GM18951 (cell line): Measurements from ENCODE around the gene GREM2.

ENCODE experiments used
- POLR2A ChIP-seq: IDR thresholded peaks from 4 replicates; pipeline ENCODE4 v1.6.1; 2011; ENCODE audit warnings: mild to moderate bottlenecking; ENCODE audit not compliant: insufficient read length, insufficient read depth; ENCODE audit errors: extremely low read depth
- in situ Hi-C: fragments of 300-500 bp; cut with MboI; formaldehyde crosslinking; loops from one replicate; pipeline ENCODE4 v1.12.0; 2022; ENCODE audit warnings: low sequenced_read_pairs, mixed read lengths, inconsistent platforms; ENCODE audit not compliant: unreplicated experiment

Gene GREM2

DNA sequence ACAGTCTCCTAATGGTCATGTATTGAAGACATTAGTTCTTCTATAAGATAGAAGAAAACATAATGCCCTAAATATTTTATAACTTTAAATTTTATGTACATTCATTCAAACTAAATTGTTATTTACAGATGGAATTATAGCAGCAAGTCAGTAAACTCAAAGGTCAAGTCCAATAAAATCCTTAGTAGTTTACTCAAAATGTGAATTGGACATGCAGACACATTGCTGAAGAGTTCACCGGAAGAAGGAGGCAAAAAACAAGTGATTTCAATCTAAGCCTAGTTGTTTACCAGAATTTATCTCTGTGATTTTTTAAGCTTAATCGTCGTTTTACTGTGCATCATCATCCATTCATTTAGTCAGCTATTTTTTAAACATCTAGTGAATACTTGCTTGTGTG, 149.7 kb downstream of the GREM2 start:
- in situ Hi-C loops, result no loop called here
- TF ChIP-seq POLR2A, result no peak

GRCh38 chr1:240457203-240457602, 154.8 kb downstream of the GREM2 start:
- TF ChIP-seq POLR2A, result no peak

GRCh38 chr1:240455228-240455821, 156.6 kb downstream of the GREM2 start:
- no peak for TF ChIP-seq POLR2A
- in situ Hi-C loops, result no loop called here

More at GRCh38 chr1:240457203-240457602, 154.8 kb downstream of the GREM2 start:
- in situ Hi-C loops, result no loop called here

GRCh38 chr1:240445369-240445768, 166.6 kb downstream of the GREM2 start:
- no peak for TF ChIP-seq POLR2A
- in situ Hi-C loops, result no loop called here

DNA sequence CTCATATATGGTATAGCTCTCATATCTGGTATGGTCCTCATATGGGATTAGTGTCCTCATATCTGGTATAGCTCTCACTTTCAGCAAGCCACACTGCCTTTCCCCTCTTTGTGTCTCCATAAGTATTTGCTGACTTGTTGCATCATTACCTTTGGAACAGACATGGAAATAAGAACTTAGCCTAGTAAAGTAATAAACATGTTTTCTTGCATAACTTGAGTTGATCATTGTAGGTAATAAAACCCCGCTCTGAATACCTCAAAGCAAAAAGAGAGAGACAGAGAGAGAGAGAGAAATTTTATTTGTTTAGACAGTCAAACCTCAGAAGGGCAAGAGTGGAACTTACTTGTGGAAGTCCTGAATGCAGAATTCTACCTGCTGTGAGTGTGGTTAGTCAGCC, 170.3 kb downstream of the GREM2 start:
- no peak for TF ChIP-seq POLR2A
- in situ Hi-C loops, result no loop called here
